HG03025 (cell line): ENCODE measurements around the gene CLCN5.

Experiments used
- ATAC-seq: cut with Tn5 transposase; IDR thresholded peaks from one replicate; pipeline ENCODE4 v1.9.1; 2021; ENCODE audit warnings: mild to moderate bottlenecking, moderate library complexity; ENCODE audit not compliant: unreplicated experiment, low FRiP score

CLCN5 gene

GRCh38 chrX:50073601-50074000 is 151.2 kb downstream of the CLCN5 start:
- no peak for ATAC-seq

GRCh38 chrX:50075630-50076339 is 153.4 kb downstream of the CLCN5 start:
- no peak for ATAC-seq

DNA sequence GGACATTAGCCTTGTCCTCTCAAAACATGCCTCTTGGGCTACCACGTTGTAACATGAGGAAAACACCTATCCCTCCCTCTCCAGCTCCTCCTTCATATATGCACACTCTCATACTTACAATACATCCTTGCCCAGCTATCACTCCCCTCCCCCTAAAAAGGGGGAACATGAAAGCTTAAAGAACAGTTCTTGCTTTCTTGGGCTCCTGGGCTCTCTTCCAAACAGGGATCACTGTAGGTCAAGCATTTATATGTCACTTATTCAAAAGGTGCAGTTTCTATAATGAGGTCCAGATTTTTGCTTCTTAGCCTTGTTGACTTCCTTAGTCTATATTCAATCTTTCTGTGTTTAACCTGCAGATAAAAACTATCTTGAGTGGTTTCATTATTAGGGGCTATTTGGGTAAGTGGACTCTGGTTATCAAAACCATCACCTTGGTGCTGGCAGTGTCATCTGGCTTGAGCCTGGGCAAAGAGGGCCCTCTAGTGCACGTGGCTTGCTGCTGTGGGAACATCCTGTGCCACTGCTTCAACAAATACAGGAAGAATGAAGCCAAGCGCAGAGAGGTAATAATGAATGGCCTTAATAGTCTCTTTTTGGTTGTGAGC is 159.0 kb downstream of the CLCN5 start:
- ATAC-seq, result no peak

DNA sequence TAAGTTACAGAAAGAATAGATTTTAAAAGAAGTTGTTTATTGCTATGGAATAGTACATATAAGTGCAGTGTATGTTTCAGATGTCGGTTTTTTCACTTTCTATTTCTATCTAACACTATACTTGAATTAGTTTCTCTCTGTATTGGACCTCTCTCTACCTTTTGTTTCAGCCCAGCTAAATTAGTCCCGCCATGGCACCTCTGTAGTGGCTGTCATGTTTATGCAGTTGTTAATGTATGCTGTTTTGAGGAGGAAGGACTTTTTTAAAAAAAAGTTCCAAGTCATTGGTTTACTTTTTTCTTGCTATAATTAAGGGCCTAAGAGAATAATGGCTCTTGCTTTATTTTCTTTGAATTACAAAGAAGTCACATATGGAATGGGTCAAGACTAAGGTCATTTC is 160.3 kb downstream of the CLCN5 start:
- ATAC-seq, result no peak

GRCh38 chrX:50088645-50089044 is 166.2 kb downstream of the CLCN5 start:
- ATAC-seq, result no peak

GRCh38 chrX:50093625-50094024 is 171.2 kb downstream of the CLCN5 start:
- no peak for ATAC-seq

DNA sequence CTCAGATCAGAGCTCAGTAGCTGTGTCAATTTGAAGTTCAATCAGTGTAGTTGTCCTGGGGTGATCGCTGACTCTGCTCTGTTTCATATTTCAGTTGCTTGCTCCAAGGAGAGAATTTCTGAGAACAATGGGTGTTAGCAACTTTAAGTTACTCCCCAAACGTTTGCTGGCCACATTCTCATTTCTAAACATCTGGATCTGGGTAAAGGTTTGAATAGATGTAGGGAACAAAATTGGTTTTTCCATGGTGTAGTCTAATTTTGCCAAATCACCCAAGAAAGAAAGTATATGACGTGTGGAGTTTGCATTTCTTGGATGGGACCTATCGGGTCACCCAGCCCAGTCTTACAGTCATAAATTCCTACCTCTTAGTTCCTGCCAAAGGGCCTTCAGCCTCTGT is 174.7 kb downstream of the CLCN5 start:
- no peak for ATAC-seq

DNA sequence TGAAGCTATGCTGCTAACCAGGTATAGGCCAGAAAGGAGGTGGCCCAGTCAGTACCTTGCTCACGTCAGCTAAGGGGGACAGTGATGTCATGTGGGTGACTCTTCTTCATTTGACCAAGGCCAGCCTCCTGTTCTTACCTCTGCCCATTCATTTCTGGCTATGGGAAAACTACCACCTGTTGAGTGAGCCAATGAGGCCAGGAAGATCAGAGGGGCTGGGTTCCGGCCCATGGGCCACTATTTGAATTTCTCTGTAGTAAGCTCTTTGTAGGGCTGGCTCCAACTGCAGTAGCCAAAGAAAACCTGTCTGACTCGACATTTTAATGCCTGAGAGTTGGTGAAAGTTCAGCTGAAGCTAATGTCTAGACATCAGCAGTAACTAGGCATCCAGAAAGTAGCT is 175.8 kb downstream of the CLCN5 start:
- no peak for ATAC-seq

DNA sequence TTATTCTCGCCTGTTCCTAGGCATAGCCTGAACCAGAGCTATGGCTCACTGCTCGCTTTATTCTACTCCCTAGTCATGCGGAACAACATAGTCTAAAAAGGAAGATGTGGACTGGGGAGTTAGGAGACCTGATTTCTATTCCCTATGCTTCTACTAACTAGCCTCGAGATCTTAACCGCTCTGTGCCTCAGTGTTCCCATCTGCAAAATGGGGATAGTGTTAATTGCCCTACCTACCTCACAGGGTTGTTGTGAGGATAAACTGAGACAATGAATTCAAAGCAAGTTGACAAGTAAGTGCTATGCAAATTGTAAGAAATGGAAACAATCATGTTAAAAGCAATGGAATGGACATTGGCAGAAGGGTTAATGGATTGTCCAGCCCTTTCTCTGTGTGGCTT is 176.4 kb downstream of the CLCN5 start:
- ATAC-seq, result no peak

DNA sequence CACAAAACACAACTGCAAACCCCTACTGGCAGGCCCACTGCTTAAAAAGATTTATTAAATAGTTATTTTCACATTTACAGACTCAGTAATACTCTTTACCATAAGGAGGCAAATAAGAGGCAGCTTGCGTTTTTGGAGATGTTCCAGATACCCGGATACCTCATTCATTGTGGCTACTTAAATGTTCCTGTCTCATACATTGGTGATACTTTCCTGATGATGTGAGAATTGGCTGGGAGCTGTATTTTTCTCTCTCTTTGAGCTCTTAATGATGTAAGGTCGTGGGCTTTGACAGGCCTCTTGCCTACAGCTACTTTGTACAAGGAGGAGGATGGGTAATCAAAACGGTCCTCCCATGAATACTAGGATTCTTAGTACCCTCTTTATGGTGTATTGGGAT is 176.9 kb downstream of the CLCN5 start:
- ATAC-seq, result no peak

DNA sequence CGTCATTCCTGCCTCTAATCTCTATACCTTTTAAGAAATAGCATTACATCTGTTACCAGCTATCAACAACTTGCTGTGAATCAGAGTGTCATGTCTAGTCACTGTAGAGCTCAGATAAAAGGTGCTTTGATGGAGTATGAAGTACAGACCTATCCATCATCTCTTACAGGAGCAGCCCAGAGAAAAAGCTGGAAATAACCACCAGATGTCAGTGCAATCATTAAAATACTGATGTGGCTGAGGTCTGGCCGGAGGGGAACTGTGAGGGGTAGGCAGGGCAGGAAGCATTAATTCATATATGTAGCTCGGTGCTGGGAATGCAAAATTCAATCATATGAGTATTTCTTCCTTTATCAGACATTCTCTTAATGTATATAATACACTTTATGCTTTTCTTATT is 177.8 kb downstream of the CLCN5 start:
- ATAC-seq, result no peak

GRCh38 chrX:50103176-50103575 is 180.8 kb downstream of the CLCN5 start:
- ATAC-seq, result no peak

DNA sequence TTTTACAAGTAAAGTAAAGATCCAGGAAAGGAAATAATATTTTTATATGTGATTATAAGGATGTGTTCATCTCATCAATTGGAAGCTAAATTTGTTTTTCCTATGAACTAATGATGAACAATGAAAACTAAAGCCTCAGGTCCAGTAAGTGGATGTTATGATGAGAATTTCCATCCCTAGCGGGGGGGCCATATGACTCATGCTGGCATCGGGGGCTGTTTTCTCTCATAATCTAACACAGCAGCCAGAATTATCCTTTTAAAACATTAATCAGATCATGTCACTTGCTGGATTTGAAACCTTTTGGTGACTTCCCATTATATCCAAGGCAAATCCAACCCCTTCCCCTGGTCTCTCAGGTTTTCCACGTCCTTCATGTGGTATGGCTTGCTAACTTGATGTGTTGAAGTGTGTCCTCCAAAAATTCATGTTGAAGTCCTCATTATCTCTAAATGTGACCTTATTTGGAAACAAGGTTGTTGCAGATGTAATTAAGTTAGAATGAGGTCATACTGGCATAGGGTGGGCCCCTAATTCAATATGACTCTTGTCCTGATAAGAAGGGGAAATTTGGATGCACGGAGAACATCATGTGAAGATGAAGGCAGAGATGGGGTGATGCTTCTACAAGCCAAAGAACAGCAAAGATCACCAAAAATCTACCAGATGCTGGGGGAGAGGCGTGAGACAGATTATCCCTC is 181.6 kb downstream of the CLCN5 start:
- ATAC-seq, result no peak

- no peak for ATAC-seq
These were observed 183.8 kb downstream of the CLCN5 start for GRCh38 chrX:50106051-50106675.

DNA sequence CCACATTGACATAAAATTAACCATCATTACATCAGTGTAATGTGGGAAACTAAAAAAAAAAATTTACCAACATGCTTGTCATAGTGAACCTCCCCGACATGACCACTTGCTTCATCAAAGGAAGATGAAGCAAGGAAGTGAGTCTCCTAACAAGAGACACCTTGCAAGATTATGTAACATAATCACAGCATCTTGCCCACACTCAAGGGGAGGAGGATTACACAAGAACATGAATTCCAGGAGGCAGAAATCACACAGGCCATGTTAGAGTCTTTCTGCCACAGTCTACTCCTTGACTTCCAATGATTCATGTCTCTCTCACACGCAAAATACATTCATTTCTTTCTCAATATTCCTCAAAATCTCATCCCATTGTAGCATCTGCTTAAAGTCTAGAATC is 185.1 kb downstream of the CLCN5 start:
- no peak for ATAC-seq

DNA sequence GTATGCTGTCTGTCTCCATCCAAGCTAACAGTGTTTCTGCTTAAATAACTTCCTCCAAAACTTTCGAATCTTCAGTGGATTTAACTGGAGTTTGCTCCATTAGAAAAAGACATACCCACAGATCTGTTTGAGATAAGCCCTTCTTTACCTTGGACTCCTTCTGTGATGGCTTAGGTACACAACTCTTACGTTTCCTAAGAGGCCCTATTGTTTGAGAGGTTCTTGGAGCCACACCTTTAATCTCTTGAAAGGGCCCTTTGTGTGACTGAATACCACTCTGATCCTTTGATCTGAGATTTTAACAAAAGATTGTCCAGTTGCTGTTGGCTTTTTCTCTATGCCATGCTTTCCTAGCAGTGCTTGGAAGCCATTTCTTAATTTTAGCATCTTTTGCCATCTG is 185.9 kb downstream of the CLCN5 start:
- ATAC-seq, result no peak

GRCh38 chrX:50111742-50112141 is 189.3 kb downstream of the CLCN5 start:
- ATAC-seq, result no peak

- no peak for ATAC-seq
These were observed 191.7 kb downstream of the CLCN5 start for GRCh38 chrX:50114113-50114512.

- ATAC-seq, result no peak
These were observed 193.6 kb downstream of the CLCN5 start for GRCh38 chrX:50115973-50116372.

- no peak for ATAC-seq
These were observed 195.1 kb downstream of the CLCN5 start for GRCh38 chrX:50117476-50117875.

DNA sequence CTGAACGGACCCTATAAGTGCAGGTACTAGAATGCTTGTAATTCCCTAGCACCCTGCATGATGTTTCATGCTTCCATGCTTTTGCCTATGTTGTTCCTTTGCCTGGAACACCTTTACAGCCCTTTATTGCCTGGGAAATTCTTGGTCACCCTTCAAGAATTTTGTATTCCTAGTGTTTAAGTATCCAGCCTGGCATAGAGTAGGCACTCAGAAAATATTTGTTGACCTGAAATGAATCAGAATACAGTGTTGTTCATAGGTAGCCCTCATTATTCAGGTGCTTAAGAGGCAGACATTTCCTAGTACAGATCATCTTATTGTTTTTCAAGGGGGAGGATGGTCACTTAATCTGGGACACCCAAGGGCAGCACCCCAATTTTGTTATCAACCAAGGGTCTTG is 203.1 kb downstream of the CLCN5 start:
- ATAC-seq, result no peak
